Measurements from ENCODE around the gene MPZL2. TPM values are rescaled to one million over a fixed set of nuclear protein-coding genes. Genes with fewer than 3 reads are reported as not detected.
A peak's percentile ranks its signal among the peaks of the same experiment; 100 is the strongest.

MPZL2 gene
- total and polyA plus RNA-seq, 5 donors from 2014 or later: 0.37 to 1.0 TPM; not detected in 3

DNA sequence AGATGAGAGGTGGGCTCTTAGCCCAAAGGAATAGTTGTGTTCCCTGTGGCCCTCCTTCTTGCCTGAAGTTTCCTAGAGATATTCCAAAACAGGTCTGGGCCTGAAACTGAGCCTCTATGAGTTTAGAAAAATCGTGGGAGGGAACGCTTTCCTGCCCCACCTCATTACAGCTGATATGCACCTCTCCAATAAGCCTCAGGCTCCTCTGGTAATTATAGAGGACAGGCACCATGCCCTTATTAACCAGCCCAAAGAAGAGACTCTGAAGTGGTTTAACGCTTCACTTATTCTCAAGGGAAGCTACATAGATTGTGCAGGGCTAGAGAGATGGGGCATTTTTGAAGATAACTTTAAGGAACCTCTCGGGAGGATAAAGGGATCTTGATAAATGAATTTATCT lies 3.4 kb upstream of the MPZL2 start:
- no peaks in the 10 kb centered on the region for H3K9me3 ChIP-seq (ENCODE audit: control insufficient read depth in 2 of 2, low read length in 2 of 2)
- Mint-ChIP-seq H3K9me3 (no peaks in the 10 kb centered on the region), H3K27me3 (peaks cover 35% of the 10 kb centered on the region), H3K36me3 (no peaks in the 10 kb centered on the region), H3K27ac (no peak overlapping the region), H3K4me3 (no peak overlapping the region), H3K4me1 (peaks cover 0 to 26% (median 17%) of the 10 kb centered on the region in 4 donors)
- no peak for ATAC-seq (ENCODE audit: low read depth in 2 of 2)
- H3K36me3 ChIP-seq (ENCODE audit: control insufficient read depth, insufficient read depth, low read length): no peaks in the 10 kb centered on the region
- H3K27ac ChIP-seq (ENCODE audit: insufficient read depth, low read length, poor library complexity, severe bottlenecking): no peak overlapping the region
- no peak overlapping the region for H3K4me3 ChIP-seq (ENCODE audit: low read depth, low read length)
- peaks cover 4% of the 10 kb centered on the region for H3K27me3 ChIP-seq (ENCODE audit: control insufficient read depth, insufficient read depth, low read length)
- DNase-seq: no peak
- peaks cover 10% of the 10 kb centered on the region for H3K4me1 ChIP-seq (ENCODE audit: control insufficient read depth, insufficient read depth, low read length, poor library complexity, severe bottlenecking)

DNA sequence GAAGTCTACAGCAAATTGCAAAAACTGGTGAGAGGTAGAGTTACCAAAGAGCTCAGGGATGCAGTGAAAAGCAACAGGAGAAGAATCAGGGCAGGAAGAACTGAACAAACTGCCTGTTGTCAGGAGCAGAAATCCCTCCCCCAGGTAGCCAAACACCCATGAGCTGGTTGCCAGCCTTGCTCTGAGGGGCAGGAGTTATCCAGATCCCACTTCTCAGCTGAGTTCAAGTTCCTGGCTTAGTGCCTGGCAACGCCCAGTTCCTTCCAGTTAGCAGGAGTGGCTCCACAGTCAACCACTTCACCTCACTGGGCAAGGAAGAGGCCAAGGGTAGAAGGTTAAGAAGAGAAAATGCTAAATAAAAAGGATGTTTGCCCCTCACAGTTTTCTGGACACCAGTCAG lies 1.9 kb upstream of the MPZL2 start:
- DNase-seq: no peak
- H3K4me3 ChIP-seq (ENCODE audit: low read depth, low read length): no peak overlapping the region
- Mint-ChIP-seq H3K9me3 (no peaks in the 10 kb centered on the region), H3K27me3 (peaks cover 26% of the 10 kb centered on the region), H3K27ac (peak overlapping the region; percentile 3 to 11 (median 9)), H3K4me3 (no peak overlapping the region), H3K36me3 (no peaks in the 10 kb centered on the region), H3K4me1 (peaks cover 0 to 24% (median 14%) of the 10 kb centered on the region in 4 donors)
- ATAC-seq (ENCODE audit: low read depth in 2 of 2): no peak
- H3K27me3 ChIP-seq (ENCODE audit: control insufficient read depth, insufficient read depth, low read length): peaks cover 4% of the 10 kb centered on the region
- no peaks in the 10 kb centered on the region for H3K9me3 ChIP-seq (ENCODE audit: control insufficient read depth in 2 of 2, low read length in 2 of 2)
- H3K27ac ChIP-seq (ENCODE audit: insufficient read depth, low read length, poor library complexity, severe bottlenecking): no peak overlapping the region
- H3K36me3 ChIP-seq (ENCODE audit: control insufficient read depth, insufficient read depth, low read length): no peaks in the 10 kb centered on the region
- H3K4me1 ChIP-seq (ENCODE audit: control insufficient read depth, insufficient read depth, low read length, poor library complexity, severe bottlenecking): peaks cover 10% of the 10 kb centered on the region

DNA sequence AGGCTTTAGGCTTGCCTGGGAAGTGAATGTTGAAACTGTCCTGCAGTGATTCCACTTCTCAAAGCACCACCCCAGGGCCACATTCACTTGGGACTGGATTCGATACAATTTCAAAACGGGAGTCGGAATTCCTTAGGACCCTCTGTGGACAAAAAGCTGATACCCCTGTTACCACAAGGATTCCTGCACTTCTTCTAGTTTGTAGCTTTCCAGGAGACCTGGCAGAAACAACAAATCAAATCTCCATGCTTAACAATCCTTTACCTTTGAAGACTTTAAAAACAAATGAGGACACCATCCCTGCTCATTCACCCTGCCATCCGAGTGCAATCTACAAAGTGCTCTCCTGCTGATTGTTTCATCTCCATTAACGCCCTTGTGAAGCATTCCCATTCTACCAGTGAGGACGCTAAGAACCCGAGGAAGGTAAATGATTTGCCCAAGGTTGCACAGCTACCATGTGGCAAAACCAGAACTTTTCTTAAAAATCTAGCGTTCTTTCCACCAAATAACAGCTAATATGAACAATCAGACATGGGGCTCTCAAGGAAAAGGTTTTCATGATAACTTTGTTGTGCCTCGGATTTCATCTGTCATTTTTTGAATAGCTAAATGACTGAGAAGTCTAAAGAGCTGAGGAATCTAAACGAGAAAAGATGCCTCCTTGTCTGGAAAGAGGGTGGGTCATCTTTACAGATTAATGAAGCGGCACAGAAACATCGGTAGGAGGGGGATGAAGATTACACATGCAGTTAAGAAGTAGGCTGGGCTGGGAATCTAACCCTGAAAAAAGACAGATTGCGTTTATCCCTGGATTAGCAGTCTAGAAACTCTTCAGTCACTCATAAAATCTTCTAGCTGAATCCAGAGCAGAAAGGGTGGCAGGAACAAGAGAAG lies 720 bp upstream of the MPZL2 start:
- H3K27me3 Mint-ChIP-seq: peaks cover 26% of the 10 kb centered on the region
- Histone ChIP-seq H3K27ac (ENCODE audit: insufficient read depth, low read length, poor library complexity, severe bottlenecking) (no peak overlapping the region), H3K36me3 (ENCODE audit: control insufficient read depth, insufficient read depth, low read length) (no peaks in the 10 kb centered on the region), H3K27me3 (ENCODE audit: control insufficient read depth, insufficient read depth, low read length) (peaks cover 4% of the 10 kb centered on the region), H3K4me1 (ENCODE audit: control insufficient read depth, insufficient read depth, low read length, poor library complexity, severe bottlenecking) (peaks cover 10% of the 10 kb centered on the region), H3K9me3 (ENCODE audit: control insufficient read depth in 2 of 2, low read length in 2 of 2) (no peaks in the 10 kb centered on the region), H3K4me3 (ENCODE audit: low read depth, low read length) (no peak overlapping the region)
- DNase-seq (no peak), ATAC-seq (ENCODE audit: low read depth in 2 of 2) (no peak)
- H3K4me3 Mint-ChIP-seq: peak overlapping the region in 3 of 4 donors; percentile 62 to 82 (median 79)
- no peaks in the 10 kb centered on the region for H3K36me3 Mint-ChIP-seq
- no peaks in the 10 kb centered on the region for H3K9me3 Mint-ChIP-seq
- H3K4me1 Mint-ChIP-seq: peaks cover 0 to 24% (median 14%) of the 10 kb centered on the region in 4 donors
- peak overlapping the region; percentile 67 to 92 (median 73) for H3K27ac Mint-ChIP-seq

DNA sequence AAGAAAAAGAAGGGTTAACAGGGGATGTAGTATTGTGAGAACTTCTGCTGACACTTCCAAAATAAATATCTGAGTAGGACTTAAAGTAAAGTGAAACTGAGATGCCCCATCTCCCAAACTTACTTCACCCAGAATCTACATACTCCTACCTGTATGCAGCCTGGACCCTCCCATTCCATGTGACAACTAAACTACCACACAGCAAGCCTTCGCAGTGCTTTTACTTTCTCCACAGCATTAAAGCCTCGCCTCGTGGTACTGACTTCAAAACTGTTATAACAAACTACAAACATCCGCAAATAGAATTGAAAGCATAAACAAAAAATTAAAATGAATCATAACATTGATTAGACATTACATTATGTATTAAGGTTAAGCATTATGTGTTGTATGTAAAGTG lies 985 bp downstream of the MPZL2 start:
- Mint-ChIP-seq H3K27ac (peak overlapping the region in 2 of 3 donors; percentile 42 to 73), H3K27me3 (peaks cover 20% of the 10 kb centered on the region), H3K4me3 (peak overlapping the region in 1 of 4 donors; percentile 20), H3K4me1 (peaks cover 0 to 24% (median 14%) of the 10 kb centered on the region in 4 donors), H3K36me3 (no peaks in the 10 kb centered on the region), H3K9me3 (no peaks in the 10 kb centered on the region)
- Histone ChIP-seq H3K27me3 (ENCODE audit: control insufficient read depth, insufficient read depth, low read length) (peaks cover 2% of the 10 kb centered on the region), H3K27ac (ENCODE audit: insufficient read depth, low read length, poor library complexity, severe bottlenecking) (no peak overlapping the region), H3K4me3 (ENCODE audit: low read depth, low read length) (peak overlapping the region; percentile 51), H3K36me3 (ENCODE audit: control insufficient read depth, insufficient read depth, low read length) (no peaks in the 10 kb centered on the region), H3K9me3 (ENCODE audit: control insufficient read depth in 2 of 2, low read length in 2 of 2) (no peaks in the 10 kb centered on the region), H3K4me1 (ENCODE audit: control insufficient read depth, insufficient read depth, low read length, poor library complexity, severe bottlenecking) (peaks cover 10% of the 10 kb centered on the region)
- no peak for DNase-seq
- no peak for ATAC-seq (ENCODE audit: low read depth in 2 of 2)

DNA sequence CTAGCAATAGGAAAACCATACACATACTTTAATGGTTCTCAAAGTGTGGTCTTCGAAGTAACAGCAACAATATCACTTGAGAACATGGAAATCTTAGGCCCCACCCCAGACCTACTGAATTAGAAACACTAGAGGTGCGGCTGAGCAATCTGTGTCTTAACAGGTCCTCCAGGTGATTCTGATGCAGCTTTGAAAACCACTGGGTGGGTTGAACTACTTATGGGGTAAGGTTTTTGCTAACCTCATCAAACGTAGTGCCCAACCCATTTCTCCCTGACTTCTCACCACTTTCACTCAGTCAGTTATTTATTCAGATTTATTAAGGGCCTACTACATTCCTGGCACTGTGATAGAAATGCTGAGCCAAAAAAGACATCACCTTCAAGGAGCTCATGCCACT lies 3.7 kb downstream of the MPZL2 start:
- H3K36me3 ChIP-seq (ENCODE audit: control insufficient read depth, insufficient read depth, low read length): no peaks in the 10 kb centered on the region
- peaks cover 10% of the 10 kb centered on the region for H3K4me1 ChIP-seq (ENCODE audit: control insufficient read depth, insufficient read depth, low read length, poor library complexity, severe bottlenecking)
- peaks cover 13% of the 10 kb centered on the region for H3K27me3 Mint-ChIP-seq
- peak overlapping the region in 1 of 3 donors; percentile 25 for H3K27ac Mint-ChIP-seq
- peaks cover 5% of the 10 kb centered on the region for H3K36me3 Mint-ChIP-seq
- H3K27ac ChIP-seq (ENCODE audit: insufficient read depth, low read length, poor library complexity, severe bottlenecking): no peak overlapping the region
- no peak overlapping the region for H3K4me3 Mint-ChIP-seq
- no peaks in the 10 kb centered on the region for H3K9me3 Mint-ChIP-seq
- no peaks in the 10 kb centered on the region for H3K9me3 ChIP-seq (ENCODE audit: control insufficient read depth in 2 of 2, low read length in 2 of 2)
- H3K27me3 ChIP-seq (ENCODE audit: control insufficient read depth, insufficient read depth, low read length): no peaks in the 10 kb centered on the region
- DNase-seq (no peak), ATAC-seq (ENCODE audit: low read depth in 2 of 2) (no peak)
- H3K4me1 Mint-ChIP-seq: peaks cover 0 to 19% (median 14%) of the 10 kb centered on the region in 4 donors
- no peak overlapping the region for H3K4me3 ChIP-seq (ENCODE audit: low read depth, low read length)

DNA sequence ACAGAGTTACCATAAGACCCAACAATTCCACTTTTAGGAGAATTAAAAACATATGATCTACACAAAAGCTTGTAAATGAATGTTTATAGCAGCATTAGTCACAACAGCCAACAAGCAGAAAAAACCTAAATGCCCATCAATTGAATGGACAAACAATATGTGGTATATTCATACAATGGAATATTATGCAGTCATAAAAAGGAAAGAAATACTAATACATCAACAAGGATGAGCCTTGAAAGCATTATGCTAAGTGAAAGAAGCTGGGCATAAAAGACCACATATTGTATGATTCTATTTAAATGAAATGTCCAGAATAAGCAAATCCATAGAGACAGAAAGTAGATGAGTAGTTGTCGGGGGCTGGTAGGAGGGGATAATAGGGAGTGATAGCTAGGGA lies 5.0 kb downstream of the MPZL2 start:
- Mint-ChIP-seq H3K4me1 (peaks cover 0 to 18% (median 12%) of the 10 kb centered on the region in 4 donors), H3K9me3 (no peaks in the 10 kb centered on the region), H3K36me3 (peaks cover 5% of the 10 kb centered on the region), H3K4me3 (no peak overlapping the region), H3K27me3 (peaks cover 3% of the 10 kb centered on the region), H3K27ac (no peak overlapping the region)
- Histone ChIP-seq H3K27me3 (ENCODE audit: control insufficient read depth, insufficient read depth, low read length) (no peaks in the 10 kb centered on the region), H3K4me1 (ENCODE audit: control insufficient read depth, insufficient read depth, low read length, poor library complexity, severe bottlenecking) (peaks cover 8% of the 10 kb centered on the region), H3K9me3 (ENCODE audit: control insufficient read depth in 2 of 2, low read length in 2 of 2) (no peaks in the 10 kb centered on the region), H3K4me3 (ENCODE audit: low read depth, low read length) (no peak overlapping the region), H3K27ac (ENCODE audit: insufficient read depth, low read length, poor library complexity, severe bottlenecking) (no peak overlapping the region), H3K36me3 (ENCODE audit: control insufficient read depth, insufficient read depth, low read length) (no peaks in the 10 kb centered on the region)
- no peak for DNase-seq
- ATAC-seq (ENCODE audit: low read depth in 2 of 2): no peak

DNA sequence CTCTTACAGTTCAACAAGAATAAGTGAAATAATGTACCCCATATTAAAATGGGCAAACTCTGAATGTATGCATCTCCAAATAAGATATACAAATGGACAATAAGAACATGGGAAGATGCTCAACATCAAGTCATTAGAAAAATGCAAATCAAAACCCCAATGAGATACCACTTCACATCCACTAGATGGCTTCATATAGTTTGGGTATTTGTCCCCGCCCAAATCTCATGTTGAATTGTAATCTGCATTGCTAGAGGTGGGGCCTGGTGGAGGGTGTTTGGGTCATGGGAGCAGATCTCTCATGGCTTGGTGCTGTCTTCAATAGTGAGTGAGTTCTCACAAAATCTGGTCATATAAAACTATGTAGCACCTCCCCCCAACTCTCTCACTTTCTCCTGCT lies 5.7 kb downstream of the MPZL2 start:
- Mint-ChIP-seq H3K27ac (no peak overlapping the region), H3K9me3 (no peaks in the 10 kb centered on the region), H3K4me3 (peak overlapping the region in 1 of 4 donors; percentile 35), H3K4me1 (peaks cover 0 to 11% (median 6%) of the 10 kb centered on the region in 4 donors), H3K27me3 (no peaks in the 10 kb centered on the region), H3K36me3 (peaks cover 5% of the 10 kb centered on the region)
- Histone ChIP-seq H3K4me3 (ENCODE audit: low read depth, low read length) (no peak overlapping the region), H3K9me3 (ENCODE audit: control insufficient read depth in 2 of 2, low read length in 2 of 2) (no peaks in the 10 kb centered on the region), H3K4me1 (ENCODE audit: control insufficient read depth, insufficient read depth, low read length, poor library complexity, severe bottlenecking) (peaks cover under 1% of the 10 kb centered on the region), H3K27me3 (ENCODE audit: control insufficient read depth, insufficient read depth, low read length) (no peaks in the 10 kb centered on the region), H3K27ac (ENCODE audit: insufficient read depth, low read length, poor library complexity, severe bottlenecking) (no peak overlapping the region), H3K36me3 (ENCODE audit: control insufficient read depth, insufficient read depth, low read length) (no peaks in the 10 kb centered on the region)
- no peak for ATAC-seq (ENCODE audit: low read depth in 2 of 2)
- peak in 2 of 3 donors; percentile 23 to 51 for DNase-seq
